RKO (cell line): ENCODE data around the gene GLDC.
"Not testable (repeated sequence)": the region's sequence is repeated elsewhere in the genome, so short reads cannot be mapped to it uniquely, and the experiment has no call there.

Experiments used
- DNase-seq: peaks from one replicate; pipeline ENCODE4 v3.0.0-alpha.2; 2016; ENCODE audit warnings: low spot score

The GLDC gene

DNA sequence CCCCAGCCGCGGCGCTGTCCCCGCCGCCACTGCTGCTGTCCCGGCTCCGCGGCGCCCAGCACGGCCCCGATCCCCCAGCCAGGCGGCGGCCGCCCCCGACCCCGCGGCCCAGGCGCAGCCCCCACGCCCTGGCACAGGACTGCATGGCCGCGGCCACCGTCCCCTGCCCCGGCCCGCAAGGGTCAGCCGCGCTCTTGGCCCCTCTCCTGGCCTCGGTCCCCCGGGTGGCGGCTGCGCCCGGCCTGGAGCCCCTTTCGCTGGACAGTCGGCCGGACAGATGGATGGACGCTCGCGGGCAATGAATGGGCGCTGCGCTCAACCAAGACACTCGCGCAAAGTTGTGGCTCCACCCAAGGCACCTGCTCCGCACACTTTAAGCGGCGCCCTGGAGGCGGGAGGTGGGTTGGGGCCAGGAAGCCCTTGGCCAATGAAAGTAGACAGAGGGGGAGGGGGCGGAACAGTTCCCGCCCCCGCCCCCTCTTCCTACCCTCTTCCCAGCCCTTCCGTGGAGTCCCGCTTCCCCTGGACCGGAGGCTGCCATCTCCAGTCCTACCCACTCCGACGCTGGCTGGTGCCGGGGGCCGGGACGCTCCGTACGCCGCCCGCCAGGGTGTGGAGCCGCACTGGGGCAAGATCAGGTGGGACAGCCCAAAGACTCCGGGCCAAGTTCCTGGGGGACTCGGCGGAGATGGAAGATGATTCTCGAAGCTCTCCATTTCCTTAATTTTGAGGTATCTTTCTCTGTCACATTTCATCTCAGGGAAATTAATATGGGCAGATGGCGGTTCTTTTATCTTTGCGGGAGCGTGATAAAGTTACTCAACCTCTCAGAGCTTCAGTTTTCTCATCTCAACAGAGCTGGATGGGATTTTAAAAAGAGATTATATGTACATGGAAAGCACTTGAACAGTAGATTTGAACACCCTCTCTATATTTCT lies at the start of gene GLDC:
Gene GLDC, minus strand, starts transcription at position 375 of the 938 bp plus-strand sequence. Its CDS starts 230 bp downstream, at position 145.
- no peak for DNase-seq

DNA sequence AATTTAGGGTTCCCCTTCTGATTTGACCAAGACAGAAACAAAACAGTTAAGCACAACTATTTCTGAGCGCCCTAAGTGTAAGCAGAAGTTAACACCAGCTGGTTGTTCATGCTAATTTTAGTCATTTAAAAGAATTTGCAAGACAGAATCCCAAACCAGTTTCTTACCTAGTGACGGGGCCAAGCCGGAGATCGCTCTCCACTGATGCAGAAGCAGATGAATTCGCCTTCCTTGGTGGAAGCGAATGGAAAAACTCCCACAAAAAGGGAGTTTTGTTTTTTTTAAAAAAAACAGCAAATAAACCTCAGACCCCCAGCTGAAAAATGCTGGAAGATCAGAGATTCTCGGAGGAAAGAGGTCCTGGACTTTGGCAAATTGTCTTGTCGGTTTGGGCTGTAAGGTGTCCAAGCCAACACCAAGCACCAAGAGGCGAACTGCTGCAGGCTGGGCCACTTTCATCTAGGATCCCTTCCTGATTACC lies 47.4 kb upstream of the GLDC start:
- DNase-seq, result no peak

DNA sequence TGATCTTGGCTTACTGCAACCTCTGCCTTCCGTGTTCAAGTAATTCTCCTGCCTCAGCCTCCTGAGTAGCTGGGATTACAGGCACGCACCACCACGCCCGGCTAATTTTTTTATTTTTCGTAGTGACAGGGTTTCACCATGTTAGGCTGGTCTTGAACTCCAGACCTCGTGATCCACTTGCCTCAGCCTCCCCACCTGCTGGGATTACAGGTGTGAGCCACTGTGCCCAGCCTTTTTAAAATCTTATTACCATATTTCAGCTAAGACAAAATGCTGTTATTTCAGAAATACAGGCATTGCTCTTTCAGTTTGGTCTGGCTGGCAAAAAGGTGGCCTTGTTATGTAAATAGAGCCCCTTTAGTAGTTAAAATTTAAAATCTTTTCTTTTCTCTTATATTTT lies 46.9 kb upstream of the GLDC start:
- no peak for DNase-seq

DNA sequence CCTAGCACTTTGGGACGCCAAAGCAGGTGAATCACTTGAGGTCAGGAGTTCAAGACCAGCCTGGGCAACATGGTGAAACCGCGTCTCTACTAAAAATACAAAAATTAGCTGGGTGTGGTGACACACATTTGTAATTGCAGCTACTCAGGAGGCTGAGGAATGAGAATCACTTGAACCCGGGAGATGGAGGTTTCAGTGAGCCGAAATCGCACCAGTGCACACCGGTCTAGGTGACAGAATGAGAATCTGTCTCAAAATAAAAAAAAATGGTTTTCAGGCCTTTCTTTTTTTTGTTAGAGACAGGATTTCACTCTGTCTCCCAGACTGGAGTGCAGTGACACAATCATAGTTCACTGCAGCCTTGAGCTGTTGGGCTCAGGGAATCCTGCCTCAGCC lies 45.1 kb upstream of the GLDC start:
- not testable (repeated sequence) for DNase-seq

DNA sequence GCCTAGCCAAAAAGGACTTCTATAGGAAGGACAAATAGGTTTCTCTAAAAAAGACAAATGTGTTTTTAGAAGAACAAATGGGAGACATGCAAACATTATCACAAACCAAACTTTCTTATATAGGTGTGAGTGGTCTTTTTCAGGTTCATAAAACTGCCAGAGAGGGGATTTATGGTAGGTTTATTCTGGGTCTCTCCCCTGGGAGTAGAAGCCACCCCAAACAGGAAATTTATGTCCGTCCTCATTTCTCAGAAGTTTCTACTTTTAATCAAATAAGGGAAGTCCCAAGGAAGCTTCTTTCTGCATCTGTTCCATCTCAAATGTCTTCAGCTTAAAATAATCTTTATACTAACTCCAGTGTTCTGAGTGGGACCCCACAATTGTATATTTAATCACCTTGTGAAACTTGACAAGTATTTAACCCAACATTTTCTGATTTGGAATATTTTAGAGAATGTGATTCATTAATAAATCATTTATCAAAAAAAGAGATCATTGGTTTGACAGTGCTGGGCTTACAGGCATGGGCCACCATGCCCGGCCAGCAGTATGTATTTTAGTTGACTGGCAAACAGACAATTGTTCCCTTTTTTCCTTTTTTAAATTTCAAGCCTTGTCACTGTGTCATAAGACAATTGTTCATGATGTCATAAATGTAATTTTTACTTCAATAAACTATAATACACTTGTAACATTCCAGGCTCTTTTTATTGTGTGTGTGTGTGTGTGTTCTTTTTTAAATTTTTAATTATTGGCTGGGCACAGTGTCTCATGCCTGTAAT lies 44.6 kb upstream of the GLDC start:
- no peak for DNase-seq

DNA sequence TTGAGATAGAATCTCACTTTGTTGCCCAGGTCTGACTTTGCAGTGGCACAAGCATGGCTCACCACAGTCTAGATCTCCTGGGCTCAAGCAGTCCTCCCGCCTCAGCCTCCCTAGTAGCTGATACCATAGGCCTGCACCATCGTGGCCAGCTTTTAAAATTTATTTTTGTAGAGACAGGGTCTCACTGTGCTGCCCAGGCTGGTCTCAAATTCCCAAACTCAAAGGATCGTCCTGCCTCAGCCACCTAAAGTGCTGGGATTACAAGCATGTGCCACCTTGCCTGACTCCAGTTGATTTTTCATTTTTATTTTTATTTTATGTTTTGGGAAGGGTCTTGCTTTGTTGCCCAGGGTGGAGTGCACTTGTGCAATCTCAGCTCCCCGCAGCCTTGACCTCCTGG lies 41.7 kb upstream of the GLDC start:
- DNase-seq, result no peak

DNA sequence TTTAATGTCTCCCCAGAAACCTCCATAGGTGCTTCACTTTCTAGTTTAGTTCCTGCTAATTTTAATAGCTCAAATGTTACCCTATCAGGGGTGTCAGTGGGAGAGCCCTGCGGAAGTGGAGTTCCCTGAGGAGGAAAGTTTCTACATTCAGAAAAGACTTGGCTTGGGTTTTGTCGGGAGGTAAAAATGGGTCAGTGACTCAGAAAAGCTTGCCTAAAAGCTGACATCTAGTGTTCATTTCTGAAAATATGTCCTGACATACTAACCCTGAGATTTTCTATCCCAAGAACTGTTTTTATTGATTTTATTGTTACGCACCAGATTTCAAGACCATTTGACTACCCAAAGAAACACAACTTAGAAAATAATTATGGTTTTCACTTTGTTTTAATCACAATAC lies 40.9 kb upstream of the GLDC start:
- peak; percentile 81 for DNase-seq

DNA sequence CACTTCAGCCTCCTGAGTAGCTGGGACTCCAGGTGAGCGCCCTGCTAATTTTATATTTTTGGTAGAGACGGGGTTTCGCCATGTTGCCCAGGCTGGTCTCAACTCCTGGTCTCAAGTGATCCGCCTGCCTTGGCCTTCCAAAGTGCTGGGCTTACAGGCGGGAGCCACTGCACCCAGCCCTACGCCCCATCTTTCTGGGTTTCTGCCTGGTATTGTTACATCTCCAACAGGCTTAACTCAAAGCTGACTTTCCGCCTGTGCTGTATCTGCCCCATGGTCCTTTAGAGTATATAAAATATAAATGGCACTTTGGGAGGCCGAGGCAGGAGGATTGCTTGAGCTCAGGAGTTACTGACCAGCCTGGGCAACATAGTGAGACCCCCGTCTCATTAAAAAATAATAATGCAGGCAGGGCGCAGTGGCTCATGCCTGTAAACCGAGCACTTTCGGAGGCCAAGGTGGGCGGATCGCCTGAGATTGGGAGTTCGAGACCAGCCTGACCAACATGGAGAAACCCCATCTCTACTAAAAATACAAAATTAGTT lies 36.5 kb upstream of the GLDC start:
- DNase-seq, result no peak

DNA sequence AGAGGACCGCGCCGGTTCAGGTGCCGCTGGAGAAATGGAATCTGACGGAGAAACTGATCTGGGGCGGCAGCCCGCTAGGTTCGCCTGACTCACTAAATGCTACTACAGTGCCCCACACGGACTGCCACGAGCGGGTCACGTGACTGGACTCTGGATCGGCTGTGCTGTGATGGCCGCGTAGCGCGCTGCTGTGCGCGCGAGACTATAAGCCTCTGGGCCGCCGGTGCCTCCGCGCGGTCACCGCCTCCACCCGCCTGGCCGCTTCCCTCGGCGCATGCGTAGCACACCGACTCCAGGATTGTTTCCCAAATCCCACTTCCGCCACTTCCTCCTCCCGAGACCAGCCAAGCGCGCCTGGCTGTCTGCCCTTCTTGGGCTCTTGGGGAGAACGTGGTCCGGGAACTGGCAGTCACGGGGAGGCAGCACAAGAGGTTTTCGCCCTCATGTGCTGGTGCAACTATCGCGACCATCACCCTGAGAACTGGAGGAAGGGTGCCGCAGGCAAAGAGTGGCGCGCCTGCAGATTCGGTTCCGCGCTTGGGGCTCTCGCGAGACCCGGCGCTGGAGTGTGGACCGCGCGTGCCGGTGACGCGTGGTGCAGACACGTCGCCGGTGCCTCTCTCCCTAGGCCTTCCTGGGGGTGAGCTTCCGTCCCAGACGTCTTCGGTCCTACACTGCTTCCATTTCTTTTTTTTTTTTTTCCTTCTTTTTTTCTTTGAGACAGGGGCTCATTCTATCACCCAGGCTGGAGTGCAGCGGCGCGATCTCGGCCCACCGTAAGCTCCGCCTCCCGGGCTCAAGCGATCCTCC lies 35.8 kb upstream of the GLDC start:
- peak; percentile 98 for DNase-seq

DNA sequence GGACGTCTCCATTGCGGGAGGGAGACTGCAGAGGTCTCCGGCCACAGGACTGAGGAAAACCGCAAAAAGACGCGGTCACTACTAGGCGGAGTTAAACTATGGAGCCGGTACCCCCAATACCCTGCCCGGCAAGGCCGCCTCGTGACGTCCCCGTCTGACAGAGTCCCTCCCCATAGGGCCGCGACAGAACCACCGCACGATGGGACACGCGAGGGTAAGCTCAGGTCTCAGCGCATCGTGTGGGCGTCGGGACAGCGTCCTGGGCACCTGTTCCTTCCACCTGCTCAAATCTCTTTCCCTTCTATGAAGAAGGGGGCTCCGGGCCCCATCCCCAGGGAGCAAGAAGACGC lies 35.2 kb upstream of the GLDC start:
- peak; percentile 74 for DNase-seq

DNA sequence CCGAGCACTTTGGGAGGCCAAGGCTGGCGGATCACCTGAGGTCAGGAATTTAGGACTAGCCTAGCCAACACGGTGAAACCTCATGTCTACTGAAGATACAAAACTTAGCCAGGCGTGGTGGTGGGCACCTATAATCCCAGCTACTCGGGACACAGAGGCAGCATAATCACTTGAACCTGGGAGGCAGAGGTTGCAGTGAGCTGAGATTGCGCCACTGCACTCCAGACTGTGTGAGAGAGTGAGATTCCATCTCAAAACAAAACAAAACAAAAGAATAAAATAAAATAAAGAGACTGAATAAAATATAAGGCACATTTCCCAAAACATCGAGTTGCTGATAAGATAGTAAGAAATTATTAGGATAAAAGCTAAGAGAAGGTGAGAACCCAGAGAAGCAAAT lies 32.3 kb upstream of the GLDC start:
- no peak for DNase-seq

DNA sequence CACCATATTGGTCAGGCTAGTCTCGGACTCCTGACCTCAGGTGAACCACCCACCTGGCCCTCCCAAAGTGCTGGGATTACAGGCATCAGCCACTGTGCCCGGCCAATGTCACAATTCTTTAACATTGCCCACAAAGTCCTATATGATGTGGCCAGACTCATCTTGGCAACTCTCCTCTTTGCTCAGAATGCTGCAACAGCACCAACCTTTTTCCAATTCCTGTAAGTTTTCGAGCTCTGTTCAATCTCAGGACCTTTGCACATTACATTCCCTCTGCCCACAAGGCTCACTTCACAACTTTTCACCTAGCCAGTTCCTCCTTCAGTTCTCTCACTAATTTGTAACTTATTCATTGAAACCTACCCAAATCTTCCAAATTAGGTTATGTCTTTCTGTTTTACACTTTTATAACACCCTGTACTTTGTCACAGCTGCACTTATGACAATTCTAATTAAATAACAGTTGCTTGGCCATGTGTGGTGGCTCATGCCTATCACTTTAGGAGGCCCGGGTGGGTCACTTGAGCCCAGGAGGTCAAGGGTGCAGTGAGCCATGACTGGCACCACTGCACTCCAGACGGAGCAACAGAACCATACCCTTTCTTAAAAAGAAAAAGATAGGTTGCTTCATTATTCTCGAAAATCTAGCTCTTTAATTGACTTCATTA lies 30.9 kb upstream of the GLDC start:
- DNase-seq, result no peak

DNA sequence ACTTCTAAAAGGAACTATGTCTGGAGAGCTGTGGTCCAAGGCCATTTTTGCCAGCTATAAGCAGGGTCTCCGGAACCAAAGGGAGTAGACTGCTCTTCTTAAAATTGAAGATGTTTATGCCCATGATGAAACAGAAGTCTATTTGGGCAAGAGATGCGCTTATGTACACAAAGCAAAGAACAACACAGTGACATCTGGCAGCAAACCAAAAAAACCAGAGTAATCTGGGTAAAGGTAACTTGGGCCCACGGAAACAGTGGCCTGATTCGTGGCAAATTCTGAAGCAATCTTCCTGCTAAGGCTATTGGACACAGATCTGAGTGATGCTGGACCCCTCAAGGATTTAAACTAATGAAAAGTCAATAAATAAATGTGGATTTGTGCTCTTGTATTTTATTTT lies 29.7 kb upstream of the GLDC start:
- DNase-seq, result no peak

DNA sequence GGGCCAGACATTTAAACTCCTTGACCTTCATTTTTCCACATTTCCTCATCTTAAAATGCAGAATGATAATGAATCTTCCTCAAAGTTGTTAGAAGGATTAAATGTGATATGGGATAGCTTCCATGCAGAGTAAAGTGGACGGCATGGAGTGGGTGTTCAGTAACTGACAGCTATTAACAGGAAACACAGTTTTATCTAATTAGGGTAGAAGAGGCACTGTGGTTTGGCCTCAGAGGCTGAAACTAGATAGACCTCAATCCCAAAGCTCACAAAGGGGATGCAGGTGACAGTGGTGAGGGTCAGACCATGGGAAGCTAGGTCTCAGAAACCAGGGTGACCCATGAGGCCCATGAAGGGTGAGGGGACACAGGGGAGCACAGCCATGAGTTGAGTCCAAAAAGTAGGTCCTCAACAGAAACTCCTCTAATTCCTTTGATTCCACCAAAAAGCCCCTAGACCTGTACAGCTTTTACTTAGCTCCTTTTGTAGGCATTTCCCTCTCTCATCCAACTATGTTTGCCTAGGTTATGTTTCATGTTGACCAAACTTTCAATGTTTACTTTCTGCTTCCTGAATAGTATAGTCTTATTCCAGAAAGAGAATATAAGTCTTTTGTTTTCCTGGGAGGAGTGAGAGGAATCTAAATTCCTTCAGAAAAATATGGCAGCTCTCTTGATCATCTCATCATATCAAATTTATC lies 27.9 kb upstream of the GLDC start:
- no peak for DNase-seq

DNA sequence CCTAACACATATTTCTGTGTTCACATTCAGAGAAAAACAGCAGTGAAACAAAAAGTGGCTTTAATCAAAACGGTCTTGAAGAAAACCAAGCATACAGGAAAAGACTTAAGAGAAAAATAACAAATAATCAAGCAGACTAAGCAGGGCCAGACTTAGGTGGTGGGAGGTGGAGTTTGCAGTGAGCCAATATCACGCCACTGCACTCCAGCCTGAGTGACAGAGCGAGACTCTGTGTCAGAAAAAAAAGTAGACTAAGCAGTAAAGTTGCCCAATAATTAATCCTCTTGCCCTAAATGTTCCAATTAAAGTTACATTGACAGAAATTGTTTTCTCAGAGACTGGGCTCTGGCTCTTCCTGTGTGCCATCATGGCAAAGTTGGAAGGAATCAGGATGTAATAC lies 26.6 kb upstream of the GLDC start:
- DNase-seq, result no peak

DNA sequence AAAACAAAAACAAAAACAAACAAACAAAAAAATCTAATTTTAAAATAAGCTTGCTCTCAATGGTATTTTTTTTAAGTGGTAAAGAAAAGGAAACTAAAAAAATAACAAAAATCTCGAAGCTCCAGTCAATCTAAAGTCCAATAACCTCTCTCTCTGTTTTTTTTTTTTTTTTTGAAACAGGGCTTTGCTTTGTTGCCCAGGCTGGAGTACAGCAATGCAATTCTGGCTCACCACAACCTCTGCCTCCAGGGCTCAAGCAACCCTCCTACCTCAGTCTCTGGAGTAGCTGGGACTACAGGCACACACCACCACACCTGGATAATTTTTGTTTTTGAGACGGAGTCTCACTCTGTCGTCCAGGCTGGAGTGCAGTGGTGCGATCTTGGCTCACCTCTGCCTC lies 25.9 kb upstream of the GLDC start:
- no peak for DNase-seq

DNA sequence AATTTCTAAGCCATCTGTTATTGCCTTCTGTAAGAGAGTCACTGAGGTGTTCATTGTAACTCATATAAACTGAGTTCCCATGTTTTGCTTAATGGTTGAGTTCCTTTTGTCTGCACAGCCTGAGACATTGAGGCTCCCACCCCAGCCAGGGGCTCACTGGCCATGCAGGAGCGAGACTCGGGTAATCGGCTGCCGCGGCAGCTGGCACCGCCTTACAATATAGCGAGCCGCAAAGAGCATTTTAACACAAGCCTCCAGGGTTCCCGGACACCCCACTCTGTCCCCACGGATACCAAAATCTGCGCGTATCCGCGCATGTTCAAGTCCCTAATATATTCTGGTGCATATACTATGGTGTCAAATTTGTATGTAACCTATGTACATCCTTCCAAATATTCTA lies 24.4 kb upstream of the GLDC start:
- DNase-seq, result no peak

DNA sequence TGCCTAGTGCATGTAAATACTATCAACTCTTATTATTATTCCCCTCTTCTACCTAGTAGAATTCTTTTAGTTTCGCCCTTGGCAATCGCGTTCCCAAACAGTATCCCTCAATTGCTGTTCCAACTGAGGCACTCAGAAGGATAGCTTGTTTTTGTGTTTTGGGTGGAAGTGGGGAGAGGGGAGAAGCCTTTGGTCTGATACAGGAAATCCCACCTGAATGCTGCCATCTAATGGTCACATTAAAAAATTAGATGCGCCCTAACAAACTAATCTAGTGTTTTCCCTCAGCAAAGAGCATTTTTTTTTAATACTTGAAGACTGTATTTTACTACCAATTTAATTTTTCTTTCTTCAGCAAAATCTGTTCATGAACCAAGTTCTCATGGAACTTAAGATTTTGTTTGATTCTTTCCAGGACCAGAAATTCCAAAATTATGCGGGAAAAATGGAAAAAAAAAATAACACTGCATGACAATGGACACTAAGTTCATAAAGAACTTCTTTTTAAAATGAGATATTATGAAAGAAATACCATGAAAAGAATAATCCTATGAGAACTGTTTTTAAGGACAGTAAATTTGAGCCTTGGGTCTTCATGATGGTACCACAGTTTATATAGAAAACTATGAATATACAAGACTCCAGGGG lies 22.2 kb upstream of the GLDC start:
- DNase-seq, result peak; percentile 53

DNA sequence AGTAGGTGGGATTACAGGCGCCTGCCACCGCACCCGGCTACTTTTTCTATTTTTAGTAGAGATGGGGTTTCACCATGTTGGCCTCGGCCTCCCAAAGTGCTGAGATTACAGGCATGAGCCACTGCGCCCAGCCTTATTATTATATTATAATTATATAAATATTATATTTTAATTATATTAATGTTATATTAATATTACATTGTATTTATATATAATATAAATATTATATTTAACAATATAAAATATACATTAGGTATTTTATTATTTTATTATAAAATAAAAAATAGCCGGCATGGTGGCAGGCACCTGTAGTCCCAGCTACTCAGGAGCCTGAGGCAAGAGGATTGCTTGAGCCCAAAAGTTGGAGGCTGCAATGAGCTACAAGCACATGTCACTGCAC lies 21.6 kb upstream of the GLDC start:
- DNase-seq, result no peak

DNA sequence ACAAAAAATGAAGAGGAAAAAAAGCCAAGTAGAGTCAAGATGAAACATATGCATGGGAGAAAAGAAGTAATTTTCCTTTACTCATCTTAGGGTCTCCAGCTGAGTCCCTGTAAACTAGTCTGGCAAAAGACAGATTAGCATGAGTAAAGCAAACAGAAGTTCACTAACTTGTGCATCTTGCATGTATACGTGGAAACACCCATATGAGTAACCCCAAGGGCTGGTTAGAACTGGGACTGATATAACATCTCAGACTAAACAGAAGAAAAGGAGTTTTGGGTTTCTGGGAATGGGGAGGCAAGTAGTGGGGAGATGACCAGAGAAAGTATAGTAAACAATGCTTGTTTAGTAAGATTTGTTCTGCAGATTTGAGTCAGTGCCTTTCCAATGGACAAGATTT lies 20.1 kb upstream of the GLDC start:
- no peak for DNase-seq
